Upper lobe of left lung (tissue), 6 donors: ENCODE data around the gene TRIM23. TPM values are rescaled to one million over a fixed set of nuclear protein-coding genes. Genes with fewer than 3 reads are reported as not detected.
A peak's percentile ranks its signal among the peaks of the same experiment; 100 is the strongest.
"Not testable (repeated sequence)": the region's sequence is repeated elsewhere in the genome, so short reads cannot be mapped to it uniquely, and the experiment has no call there.

Source experiments
- ATAC-seq, 2 donors: fragments of 200-7000 bp; cut with Tn5 transposase; one replicate each; pipeline ENCODE4 v1.9.1; 2022; ENCODE audit warnings: mild to moderate bottlenecking in 2 of 2, moderate library complexity in 2 of 2; ENCODE audit not compliant: low FRiP score in 2 of 2
- DNase-seq, 2 donors: peaks; one replicate each; pipeline ENCODE4 v3.0.0-alpha.2; 2019 to 2020
- H3K27ac ChIP-seq, 4 donors: fragments of 200-600 bp; sonication (generic); one replicate each; pipeline ENCODE4 v1.5.1; 2016 to 2019
- H3K27me3 ChIP-seq, 4 donors: fragments of 200-600 bp; sonication (generic); one replicate each; pipeline ENCODE4 v1.5.1; 2017 to 2019
- H3K36me3 ChIP-seq, 4 donors: fragments of 200-600 bp; sonication (generic); one replicate each; pipeline ENCODE4 v1.5.1; 2016 to 2019
- H3K4me1 ChIP-seq, 4 donors: fragments of 200-600 bp; sonication (generic); one replicate each; pipeline ENCODE4 v1.5.1; 2018 to 2019
- H3K4me3 ChIP-seq, 4 donors: fragments of 200-600 bp; sonication (generic); one replicate each; pipeline ENCODE4 v1.5.1; 2017 to 2019; ENCODE audit warnings: mild to moderate bottlenecking in 2 of 4, moderate library complexity in 1 of 4
- H3K9me3 ChIP-seq, 4 donors: fragments of 200-600 bp; sonication (generic); one replicate each; pipeline ENCODE4 v1.5.1; 2018 to 2019
- EP300 ChIP-seq, 4 donors: sonication (generic); formaldehyde crosslinking; IDR thresholded peaks; one replicate each; pipeline ENCODE4 v1.5.1; 2017; ENCODE audit warnings: antibody characterized with exemption in 4 of 4, control low read depth in 2 of 4
- POLR2A ChIP-seq, 4 donors: fragments of 450-650 bp; IDR thresholded peaks; one replicate each; pipeline ENCODE4 v1.5.1; 2016 to 2017; ENCODE audit warnings: antibody characterized with exemption in 4 of 4, mild to moderate bottlenecking in 2 of 4
- POLR2AphosphoS5 ChIP-seq, 2 donors: sonication (generic); formaldehyde crosslinking; IDR thresholded peaks; one replicate each; pipeline ENCODE4 v1.5.1; 2017; ENCODE audit warnings: antibody characterized with exemption in 2 of 2
- WGBS, 2 donors: methylation state at CpG; one replicate each; pipeline ENCODE4 v1.1.5; 2017 to 2018; 5-methylcytosine and 5-hydroxymethylcytosine counted together
- total RNA-seq, 6 donors: library from RNA; depleted of rRNA in 4 of 6; stranded (reverse); fragments of >200 nt in 4 of 6; gene quantifications; one replicate each; pipeline versions ENCODE4 v1.1.0 to v1.2.1, GENCODE V29; 2016 to 2021
- TF ChIP-seq, protein P1 (sequence below), 6 experiments: fragments of 450-650 bp in 4 of 6; fragments of 200-600 bp in 2 of 6; sonication (generic) in 2 of 6; IDR thresholded peaks; one replicate each; pipeline ENCODE4 v1.5.1; 2016 to 2019; ENCODE audit warnings: antibody characterized with exemption in 6 of 6
- donor health status: DM: no; HTN: no; CAD: no; lungs with moderate emphysema.
- donor health status: DM: no; HTN: yes; CAD: no; lungs with severe emphysema.

The TRIM23 gene
- total RNA-seq, 6 donors from 2014 or later, result 9.4 to 20.5 (median 15.0) TPM

DNA sequence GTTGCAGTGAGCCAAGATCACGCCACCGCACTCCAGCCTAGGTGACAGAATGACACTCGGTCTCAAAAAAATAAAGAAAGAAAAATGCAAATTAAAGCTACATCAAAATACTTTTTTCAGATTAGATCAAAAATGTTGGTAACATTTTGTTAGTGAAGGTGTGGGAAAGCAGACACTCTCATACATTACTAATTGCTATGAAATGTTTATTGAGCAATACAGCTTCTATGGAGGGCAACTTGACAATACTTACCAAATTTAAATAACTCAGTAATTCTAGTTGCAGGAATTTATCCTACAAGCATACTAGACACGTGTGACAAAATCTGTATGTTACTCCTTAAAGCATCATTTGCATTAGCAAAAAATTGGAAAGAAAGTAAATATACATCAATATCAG is 4.1 kb downstream of the TRIM23 start:
- Histone ChIP-seq H3K27me3 (no peaks in the 10 kb centered on the region), H3K4me1 (peaks cover 20 to 25% (median 21%) of the 10 kb centered on the region in 4 donors), H3K4me3 (no peak overlapping the region), H3K27ac (no peak overlapping the region), H3K9me3 (no peaks in the 10 kb centered on the region), H3K36me3 (peaks cover 0 to 20% (median 3%) of the 10 kb centered on the region in 4 donors)
- 88 to 89% methylated on average over 4 of the region's 4 CpGs for WGBS, 2 donors
- no peak for TF ChIP-seq POLR2A (IDR thresholded peaks at IDR 0.05)
- TF ChIP-seq, protein P1, sequence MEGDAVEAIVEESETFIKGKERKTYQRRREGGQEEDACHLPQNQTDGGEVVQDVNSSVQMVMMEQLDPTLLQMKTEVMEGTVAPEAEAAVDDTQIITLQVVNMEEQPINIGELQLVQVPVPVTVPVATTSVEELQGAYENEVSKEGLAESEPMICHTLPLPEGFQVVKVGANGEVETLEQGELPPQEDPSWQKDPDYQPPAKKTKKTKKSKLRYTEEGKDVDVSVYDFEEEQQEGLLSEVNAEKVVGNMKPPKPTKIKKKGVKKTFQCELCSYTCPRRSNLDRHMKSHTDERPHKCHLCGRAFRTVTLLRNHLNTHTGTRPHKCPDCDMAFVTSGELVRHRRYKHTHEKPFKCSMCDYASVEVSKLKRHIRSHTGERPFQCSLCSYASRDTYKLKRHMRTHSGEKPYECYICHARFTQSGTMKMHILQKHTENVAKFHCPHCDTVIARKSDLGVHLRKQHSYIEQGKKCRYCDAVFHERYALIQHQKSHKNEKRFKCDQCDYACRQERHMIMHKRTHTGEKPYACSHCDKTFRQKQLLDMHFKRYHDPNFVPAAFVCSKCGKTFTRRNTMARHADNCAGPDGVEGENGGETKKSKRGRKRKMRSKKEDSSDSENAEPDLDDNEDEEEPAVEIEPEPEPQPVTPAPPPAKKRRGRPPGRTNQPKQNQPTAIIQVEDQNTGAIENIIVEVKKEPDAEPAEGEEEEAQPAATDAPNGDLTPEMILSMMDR (IDR thresholded peaks at IDR 0.05), result no peak
- TF ChIP-seq POLR2AphosphoS5 (IDR thresholded peaks at IDR 0.05), result no peak
- no peak for TF ChIP-seq EP300 (IDR thresholded peaks at IDR 0.05)
- ATAC-seq, result no peak
- DNase-seq, result no peak

DNA sequence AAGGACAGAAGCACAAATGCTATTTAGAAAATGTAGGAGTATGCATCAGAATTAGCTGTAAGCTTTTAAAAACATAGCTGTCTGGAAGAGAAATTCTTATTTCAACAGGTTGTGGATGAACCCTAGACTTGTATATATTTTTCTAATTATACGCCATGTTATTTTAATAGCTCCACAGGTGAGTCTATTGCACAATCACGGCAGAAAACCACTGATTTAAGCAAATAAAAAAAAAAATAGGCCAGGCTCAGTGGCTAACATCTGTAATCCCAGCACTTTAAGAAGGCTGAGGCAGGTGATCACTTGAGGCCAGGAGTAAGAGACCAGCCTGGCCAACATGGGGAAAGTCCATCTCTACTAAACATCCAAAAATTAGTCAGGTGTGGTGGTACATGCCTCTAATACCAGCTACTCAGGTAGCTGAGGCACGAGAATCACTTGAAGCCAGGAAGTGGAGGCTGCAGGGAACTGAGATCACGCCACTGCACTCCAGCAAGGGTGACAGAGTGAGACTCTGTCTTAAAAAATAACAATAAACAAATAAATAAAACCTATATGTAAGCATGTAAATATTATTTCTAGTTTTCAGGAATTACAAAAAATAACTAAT is 11.7 kb downstream of the TRIM23 start:
- 72 to 83% methylated on average over 4 of the region's 4 CpGs for WGBS, 2 donors
- DNase-seq, result peak in 1 of 2 donors; percentile 41
- Histone ChIP-seq H3K4me1 (peaks cover 0 to 7% (median 0%) of the 10 kb centered on the region in 4 donors), H3K27ac (peak overlapping the region in 3 of 4 donors; percentile 11 to 30 (median 20)), H3K36me3 (peaks cover 19 to 91% (median 40%) of the 10 kb centered on the region in 4 donors), H3K4me3 (no peak overlapping the region), H3K27me3 (no peaks in the 10 kb centered on the region), H3K9me3 (no peaks in the 10 kb centered on the region)
- peak in 1 of 2 donors; percentile 40 for ATAC-seq
- peak in 1 of 4 donors; percentile 84 for TF ChIP-seq EP300 (IDR thresholded peaks at IDR 0.05)
- no peak for TF ChIP-seq POLR2AphosphoS5 (IDR thresholded peaks at IDR 0.05)

DNA sequence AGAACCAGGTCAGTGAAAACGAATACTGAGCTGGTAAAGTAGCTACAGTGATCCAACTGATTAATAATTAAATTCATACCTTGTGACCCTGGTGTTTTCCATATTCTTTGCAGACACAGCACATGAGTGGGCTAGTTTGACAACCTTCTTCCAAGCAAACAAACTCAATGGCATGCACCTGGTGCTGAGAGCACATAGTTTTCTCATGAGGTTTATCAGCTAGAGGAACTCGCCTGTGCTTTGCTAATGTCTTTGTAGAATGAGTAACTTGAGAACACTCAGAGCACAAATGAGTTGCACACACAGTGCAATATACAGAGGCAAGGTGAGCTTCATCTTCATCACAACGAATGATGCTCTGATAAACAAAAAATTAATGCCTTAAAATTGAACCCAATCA is 12.6 kb downstream of the TRIM23 start:
- Histone ChIP-seq H3K27ac (peak overlapping the region in 2 of 4 donors; percentile 11 to 36), H3K4me1 (peaks cover 0 to 7% (median 0%) of the 10 kb centered on the region in 4 donors), H3K36me3 (peaks cover 22 to 95% (median 47%) of the 10 kb centered on the region in 4 donors), H3K9me3 (no peaks in the 10 kb centered on the region), H3K4me3 (no peak overlapping the region), H3K27me3 (no peaks in the 10 kb centered on the region)
- WGBS, 2 donors, result 73 to 79% methylated on average over 3 of the region's 3 CpGs
- peak in 1 of 4 donors; percentile 81 for TF ChIP-seq EP300 (IDR thresholded peaks at IDR 0.05)
- no peak for TF ChIP-seq POLR2AphosphoS5 (IDR thresholded peaks at IDR 0.05)
- peak in 1 of 2 donors; percentile 65 for DNase-seq
- peak; percentile 59 to 93 for ATAC-seq

DNA sequence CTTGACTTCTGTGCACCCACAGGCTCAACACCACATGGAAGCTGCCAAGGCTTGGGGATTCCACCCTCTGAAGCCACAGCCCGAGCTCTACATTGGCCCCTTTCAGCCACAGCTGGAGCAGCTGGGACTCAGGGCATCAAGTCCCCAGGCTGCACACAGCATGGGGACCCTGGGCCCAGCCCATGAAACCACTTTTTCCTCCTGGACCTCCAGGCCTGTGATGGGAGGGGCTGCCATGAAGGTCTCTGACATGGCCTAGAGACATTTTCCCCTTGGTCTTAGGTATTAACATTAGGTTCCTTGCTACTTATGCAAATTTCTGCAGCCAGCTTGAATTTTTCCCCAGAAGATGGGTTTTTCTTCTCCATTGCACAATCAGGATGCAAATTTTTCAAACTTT is 22.4 kb downstream of the TRIM23 start:
- H3K4me1 ChIP-seq, result not testable (repeated sequence)

DNA sequence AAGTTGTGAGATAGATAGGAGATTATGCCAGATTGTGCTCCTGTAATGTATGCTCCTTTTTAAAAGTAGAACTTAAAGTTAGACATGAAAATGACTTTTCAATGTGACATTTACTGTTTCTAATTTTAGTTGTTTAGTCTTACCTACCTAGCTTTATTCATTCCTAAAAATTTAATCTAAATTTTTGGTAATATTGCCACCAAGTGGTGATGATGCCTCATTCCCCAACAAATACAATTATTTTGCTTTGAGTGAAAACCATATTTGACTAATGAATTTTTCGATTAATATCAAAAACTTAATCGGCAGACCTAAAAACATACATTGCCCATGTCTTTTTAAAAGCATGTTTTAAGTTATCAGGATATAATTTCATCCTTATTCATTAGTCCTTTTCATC is 35.4 kb downstream of the TRIM23 start:
- no peak for TF ChIP-seq POLR2A (IDR thresholded peaks at IDR 0.05)
- TF ChIP-seq POLR2AphosphoS5 (IDR thresholded peaks at IDR 0.05), result no peak
- TF ChIP-seq EP300 (IDR thresholded peaks at IDR 0.05), result no peak
- TF ChIP-seq, protein P1 (IDR thresholded peaks at IDR 0.05), result no peak
- Histone ChIP-seq H3K27me3 (no peaks in the 10 kb centered on the region), H3K9me3 (no peaks in the 10 kb centered on the region), H3K36me3 (peaks cover 30 to 100% (median 48%) of the 10 kb centered on the region in 4 donors), H3K4me1 (no peaks in the 10 kb centered on the region), H3K27ac (no peak overlapping the region), H3K4me3 (no peak overlapping the region)
- DNase-seq, result no peak
- 92 to 99% methylated on average over 2 of the region's 2 CpGs for WGBS, 2 donors
- ATAC-seq, result no peak

More for the DNA sequence above, 22.4 kb downstream of the TRIM23 start:
- not testable (repeated sequence) for H3K27ac ChIP-seq, H3K4me3 ChIP-seq, ATAC-seq, H3K9me3 ChIP-seq, DNase-seq, H3K27me3 ChIP-seq
- 86% methylated on average over 1 of the region's 1 CpG; no CpG with 5 or more reads in 1 of the 2 donors for WGBS, 2 donors
- peaks cover 3 to 89% (median 38%) of the 10 kb centered on the region in 4 donors for H3K36me3 ChIP-seq

DNA sequence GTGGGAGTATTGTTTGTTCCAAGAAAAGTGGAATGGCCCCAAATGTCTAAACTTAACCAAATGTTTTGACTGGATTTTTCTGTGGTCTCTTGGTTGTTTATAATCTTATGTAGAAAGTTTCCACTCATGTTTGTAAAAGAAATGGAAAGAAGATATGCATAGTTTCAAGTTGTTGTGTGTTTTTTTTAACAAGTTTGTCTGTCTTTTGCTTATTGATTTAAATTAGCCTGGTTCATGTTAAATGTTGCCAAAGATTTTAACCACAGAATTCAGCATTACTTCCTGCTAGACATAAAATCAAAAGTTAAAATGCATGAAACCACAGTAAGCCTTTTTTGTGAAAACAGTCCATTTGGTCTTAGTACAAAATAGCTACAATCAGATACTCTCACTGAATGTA is 47.0 kb downstream of the TRIM23 start:
- peaks cover 5 to 80% (median 28%) of the 10 kb centered on the region in 4 donors for H3K36me3 ChIP-seq
- TF ChIP-seq EP300 (IDR thresholded peaks at IDR 0.05) (no peak), POLR2AphosphoS5 (IDR thresholded peaks at IDR 0.05) (no peak)
- H3K27ac ChIP-seq, result no peak overlapping the region
- DNase-seq (no peak), ATAC-seq (no peak)
- no peaks in the 10 kb centered on the region for H3K9me3 ChIP-seq
- no peak overlapping the region for H3K4me3 ChIP-seq
- no peaks in the 10 kb centered on the region for H3K27me3 ChIP-seq
- H3K4me1 ChIP-seq, result no peaks in the 10 kb centered on the region
